HG03095 (cell line): ENCODE measurements around the gene TTLL3.

ENCODE experiments used
- ATAC-seq: cut with Tn5 transposase; IDR thresholded peaks from one replicate; pipeline ENCODE4 v1.9.1; 2021; ENCODE audit warnings: moderate library complexity; ENCODE audit not compliant: unreplicated experiment

Gene TTLL3

DNA sequence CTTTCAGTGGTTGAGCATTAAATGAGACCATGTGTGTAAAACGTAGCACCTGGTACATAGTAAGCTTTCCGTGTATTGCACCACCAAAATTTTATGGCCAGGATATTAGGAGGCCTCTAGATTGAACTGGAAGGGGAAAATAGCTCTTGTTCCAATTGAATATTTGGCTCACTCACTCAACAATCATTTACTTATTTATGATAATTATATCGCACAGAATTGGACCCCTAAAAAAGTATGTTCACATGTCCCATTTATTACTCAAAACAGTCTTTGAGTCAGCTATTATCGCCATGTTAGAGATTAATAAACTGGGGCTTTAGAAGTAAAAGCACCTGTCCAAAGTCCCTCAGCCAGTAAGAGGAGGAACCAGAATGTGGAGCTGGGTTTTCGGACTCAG, 5.1 kb upstream of the TTLL3 start:
- no peak for ATAC-seq

DNA sequence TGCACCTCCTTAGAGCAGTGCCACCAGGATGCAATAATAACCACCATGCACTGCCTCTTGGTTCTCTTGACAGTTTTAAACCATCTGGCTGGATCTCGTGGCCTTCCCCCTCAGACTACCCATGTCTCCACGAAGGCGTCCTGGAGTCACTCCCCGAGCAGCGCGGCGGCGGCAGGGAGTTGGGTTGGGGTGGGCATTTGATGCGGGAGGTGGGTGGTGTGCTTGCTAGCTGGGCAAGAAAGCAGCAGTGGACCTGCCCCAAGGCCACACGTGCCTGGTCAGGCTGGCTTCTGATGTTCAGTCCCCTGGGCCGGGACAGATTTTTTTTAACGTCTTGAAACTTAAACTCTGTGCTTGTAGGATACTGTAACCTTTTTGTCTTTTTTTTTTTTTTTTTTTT, 3.9 kb upstream of the TTLL3 start:
- ATAC-seq = no peak

DNA sequence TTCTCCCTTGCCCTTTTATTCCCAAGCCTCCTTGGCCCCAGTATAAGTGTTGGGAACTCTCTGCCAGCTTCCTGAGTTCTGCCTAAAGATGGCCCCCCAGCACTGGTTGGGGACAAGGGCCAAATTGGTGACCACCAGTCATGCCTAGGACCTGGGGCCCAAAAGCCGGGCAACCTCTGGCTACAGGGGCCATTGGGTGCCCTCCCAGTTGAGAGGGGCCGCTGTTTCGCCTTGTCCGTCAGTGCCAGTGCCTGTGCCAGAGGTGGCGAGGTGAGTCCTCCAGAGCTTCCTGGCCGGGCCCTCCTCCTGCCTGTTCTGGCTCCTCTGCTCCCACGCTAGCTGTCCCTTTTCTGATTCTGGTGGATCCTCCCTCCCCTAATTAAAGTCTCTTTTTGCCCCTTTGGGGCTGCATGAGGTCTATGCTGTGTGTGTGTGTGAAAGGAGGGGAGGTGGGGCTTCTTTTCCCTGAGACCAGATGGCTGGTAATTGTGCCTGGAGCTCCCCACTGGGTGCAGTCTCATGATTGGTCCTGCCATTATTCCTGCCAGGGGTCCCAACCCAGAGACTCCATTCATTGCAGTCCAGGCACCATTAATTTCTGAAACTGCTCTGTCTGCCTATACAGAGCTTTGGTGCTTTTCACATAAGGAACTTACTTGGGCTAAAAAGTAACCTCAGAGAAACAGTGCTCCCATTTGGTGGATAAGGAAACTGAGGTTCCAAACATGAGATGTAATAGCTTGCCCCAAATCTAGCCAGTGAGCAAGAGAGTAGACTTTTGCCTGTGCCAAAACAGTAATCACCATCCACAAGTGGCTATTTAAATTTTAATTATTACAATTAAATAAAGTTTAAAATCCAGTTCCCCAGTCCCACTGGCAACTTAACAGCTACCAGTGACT, 3.1 kb upstream of the TTLL3 start:
- no peak for ATAC-seq

DNA sequence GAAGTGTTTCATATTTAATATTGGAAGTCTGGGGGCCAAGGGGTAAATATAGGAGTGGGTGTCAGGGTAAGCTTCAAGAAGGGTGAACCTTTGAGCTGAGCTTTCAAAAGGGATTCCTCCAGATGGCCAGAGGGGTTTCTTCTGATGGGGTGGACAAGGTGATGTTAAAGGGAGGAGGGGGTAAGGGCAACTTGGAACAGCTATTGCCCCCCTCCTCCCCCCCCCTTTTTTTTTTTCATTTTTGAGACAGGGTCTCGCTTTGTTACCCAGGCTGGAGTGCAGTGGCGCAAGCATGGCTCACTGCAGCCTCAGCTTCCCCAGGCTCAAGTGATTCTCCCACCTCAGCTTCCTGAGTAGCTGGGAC, 2.1 kb upstream of the TTLL3 start:
- ATAC-seq = no peak

DNA sequence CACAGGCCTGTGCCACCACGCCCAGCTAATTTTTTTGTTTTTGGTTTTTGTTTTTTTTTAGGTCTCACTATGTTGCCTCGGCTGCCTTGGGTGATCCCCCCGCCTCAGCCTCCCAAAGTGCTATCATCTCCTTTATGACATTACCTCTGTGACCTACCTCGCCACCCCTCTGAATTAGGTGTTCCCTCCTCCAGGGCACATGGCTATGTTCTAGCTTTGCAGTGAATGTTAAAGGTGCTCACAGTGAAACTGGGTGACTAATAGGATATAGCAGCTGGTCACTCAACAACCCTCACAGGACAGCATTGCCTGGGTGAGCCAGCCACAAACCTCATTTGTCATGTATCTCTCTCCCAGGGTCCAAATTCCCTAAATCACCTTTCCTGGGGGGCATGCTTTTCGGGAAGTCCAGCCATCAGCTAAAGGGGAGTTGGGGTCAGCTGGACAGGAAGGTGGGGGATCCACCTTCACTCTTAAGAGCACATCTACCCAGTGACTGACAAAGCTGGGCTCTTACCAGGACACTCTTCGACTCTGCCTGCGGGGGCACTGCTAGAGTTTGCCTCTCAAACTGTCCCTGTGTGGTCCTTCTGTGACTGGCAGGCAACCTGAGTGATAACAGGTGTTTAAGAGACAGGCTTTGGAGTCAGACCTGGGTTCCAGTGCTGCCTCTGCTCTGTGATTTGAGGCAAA, 1.6 kb upstream of the TTLL3 start:
- no peak for ATAC-seq

DNA sequence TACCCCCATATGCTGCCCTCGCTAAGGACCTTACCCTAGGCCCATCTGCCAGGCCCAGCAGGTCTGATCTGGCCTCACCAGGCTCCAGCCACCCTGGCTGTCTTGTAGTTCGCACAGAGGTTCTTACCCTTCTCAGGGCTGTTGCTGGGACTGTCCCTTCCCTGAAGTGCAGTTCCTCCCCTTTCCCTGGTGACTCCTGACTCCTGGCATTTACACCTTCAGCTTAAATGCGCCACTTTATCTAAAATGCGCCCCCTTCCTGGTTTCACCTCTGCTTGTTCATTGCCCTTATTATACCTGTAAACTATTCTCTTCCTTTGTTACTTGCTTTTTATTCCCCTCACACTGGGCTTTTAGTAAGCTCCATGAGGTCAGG, 835 bp upstream of the TTLL3 start:
- ATAC-seq = no peak

DNA sequence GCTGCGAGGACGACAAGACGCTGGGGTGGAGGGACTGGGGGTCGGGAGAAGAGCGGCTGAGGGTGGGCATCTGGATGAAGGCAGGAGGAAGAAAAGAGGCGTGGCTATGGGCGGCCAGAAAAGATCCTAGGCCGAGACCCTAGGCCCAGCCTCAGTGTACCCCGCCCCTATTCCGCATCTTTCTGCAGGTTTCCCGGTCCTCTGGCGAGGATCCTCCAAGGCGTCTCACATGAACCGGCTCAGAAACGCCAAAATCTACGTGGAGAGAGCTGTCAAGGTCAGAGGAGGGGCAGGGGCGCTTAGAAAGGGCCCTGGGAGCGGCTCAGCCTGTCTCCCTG, 340 bp downstream of the TTLL3 start:
- ATAC-seq = no peak

DNA sequence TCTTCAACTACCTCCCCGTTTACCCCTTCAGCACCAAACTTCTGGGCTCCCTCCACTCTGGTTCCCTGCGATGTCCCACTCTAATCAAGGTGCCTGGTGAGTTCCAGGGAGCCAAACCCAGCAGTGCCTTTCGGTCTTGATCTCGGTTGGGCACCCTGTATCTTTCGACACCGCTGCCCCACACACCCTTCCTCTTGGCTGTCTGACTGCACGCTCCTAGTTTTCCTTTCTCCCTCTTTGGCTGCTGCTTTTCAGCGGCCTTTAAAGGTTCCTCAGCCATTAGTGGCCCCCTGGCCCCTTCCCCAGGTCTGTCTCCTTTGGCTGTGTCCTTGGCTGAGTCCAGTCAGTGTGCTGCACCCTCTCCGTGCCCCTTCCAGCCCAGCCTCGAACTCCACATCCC, 784 bp downstream of the TTLL3 start:
- no peak for ATAC-seq

DNA sequence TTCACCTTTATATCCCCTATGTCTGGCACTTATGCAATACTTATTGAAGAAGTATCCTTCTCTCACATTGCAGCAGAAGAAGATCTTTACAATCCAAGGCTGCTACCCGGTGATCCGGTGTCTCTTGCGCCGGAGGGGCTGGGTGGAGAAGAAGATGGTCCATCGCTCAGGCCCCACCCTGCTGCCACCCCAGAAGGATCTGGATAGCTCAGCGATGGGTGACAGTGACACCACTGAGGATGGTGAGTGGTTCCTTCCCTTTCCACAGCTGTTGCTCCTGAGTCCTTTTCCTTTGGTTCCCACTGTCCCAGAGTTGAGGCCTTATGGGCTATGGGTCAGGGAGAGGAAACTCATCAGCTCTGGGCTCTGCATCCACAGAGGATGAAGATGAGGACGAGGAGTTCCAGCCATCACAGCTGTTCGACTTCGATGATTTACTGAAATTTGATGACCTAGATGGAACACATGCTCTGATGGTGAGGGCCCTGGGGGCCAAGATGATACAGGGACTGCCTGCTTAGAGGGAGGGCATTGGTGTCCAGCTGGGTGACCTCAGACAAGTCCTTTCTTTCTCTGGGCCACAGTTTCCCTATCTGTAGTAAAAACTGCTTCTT, 2.9 kb downstream of the TTLL3 start:
- ATAC-seq = no peak

DNA sequence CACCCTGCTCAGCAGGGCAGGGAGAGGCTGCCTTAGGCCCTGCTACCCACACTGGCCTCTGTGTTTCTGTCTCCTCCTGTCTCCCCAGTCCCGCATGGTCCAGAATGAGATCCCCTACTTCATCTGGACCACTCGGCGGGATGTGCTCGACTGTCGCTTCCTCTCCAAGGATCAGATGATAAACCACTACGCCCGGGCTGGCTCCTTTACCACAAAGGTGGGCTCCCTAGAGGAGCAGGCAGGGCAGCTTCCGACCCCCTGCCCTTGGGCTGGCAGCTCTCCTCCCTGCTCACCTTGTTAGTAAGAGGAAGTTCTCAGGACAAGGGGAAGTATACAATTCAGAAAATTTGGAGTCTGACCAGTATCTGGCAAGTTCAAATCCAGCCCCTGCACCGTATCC, 5.9 kb downstream of the TTLL3 start:
- ATAC-seq = no peak

DNA sequence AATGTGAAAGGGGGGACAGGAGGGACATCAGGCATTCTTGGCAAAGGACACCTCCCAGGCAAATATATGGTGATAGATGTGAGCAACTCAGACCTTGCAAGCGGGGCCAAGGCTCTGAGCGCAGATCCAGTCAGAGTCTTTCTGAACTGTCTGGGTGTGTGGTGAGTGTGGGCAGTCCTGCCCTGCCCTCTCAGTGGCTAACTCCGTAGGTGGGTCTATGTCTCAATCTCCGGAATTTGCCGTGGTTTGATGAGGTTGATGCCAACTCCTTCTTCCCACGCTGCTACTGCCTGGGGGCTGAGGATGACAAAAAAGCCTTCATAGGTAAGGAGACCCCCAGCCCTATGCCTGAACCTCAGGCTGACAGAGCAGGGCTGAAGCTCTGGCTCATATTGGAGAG, 7.4 kb downstream of the TTLL3 start:
- no peak for ATAC-seq

DNA sequence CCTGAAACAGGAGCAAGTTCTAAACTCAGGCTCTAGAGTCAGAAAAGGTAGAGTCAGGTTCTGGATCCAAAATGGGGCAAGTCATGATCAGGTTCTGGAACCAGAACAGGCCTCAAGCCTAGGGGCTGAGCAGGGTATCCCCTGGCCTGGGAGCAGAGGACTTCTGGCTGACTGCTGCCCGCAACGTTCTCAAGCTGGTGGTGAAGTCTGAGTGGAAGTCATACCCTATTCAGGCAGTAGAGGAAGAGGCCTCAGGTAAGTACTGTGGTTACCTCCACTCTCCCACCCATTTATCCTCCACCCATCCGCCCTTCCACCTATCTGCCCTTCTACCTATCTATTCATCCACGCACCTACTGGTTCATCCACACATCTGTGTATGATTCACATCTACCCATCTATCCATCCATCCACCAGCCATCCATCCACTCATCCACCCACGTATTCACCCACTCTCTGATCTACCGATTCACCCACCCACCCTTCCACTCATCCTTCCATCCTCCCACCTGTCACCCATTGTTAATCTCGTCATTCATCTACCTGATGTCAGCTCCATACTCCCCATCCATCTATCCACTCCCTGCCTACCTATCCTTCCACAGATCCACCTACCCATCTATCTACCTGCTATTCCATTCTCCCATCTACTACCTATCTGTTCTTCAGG, 8.7 kb downstream of the TTLL3 start:
- ATAC-seq = no peak

DNA sequence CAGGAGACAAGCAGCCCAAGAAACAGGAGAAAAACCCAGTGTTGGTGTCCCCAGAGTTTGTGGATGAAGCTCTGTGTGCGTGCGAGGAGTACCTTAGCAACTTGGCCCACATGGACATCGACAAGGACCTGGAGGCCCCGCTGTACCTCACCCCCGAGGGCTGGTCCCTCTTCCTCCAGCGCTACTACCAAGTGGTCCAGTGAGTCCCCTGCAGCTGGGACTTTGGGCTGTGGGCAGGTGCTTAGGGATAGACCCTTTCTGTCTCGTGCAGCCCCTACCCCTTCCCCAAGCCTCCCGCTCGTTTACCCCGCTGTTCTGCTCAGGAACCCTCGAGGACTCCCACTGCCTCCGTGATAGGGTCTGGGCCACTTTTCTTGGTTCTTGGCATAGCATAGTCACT, 10.5 kb downstream of the TTLL3 start:
- no peak for ATAC-seq

DNA sequence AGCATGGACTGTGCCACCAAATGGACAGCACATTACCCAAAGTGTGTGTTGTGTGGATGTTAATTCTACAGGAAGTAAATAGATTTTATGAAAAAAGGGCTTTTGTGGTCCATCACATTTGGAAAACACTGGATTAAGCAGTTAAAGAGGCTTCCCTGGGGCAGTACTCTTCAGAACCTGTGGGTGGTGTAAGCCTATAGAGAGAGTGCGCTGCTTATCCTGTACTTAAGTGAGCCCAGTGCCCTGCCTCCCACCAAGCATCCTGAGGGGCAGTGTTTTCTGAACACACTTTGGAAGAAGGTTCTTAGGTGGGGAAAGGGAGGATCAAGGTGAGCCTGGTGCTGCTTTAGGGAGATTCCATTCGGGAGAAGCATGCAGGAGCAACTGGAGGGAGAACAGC, 10.9 kb downstream of the TTLL3 start:
- no peak for ATAC-seq

DNA sequence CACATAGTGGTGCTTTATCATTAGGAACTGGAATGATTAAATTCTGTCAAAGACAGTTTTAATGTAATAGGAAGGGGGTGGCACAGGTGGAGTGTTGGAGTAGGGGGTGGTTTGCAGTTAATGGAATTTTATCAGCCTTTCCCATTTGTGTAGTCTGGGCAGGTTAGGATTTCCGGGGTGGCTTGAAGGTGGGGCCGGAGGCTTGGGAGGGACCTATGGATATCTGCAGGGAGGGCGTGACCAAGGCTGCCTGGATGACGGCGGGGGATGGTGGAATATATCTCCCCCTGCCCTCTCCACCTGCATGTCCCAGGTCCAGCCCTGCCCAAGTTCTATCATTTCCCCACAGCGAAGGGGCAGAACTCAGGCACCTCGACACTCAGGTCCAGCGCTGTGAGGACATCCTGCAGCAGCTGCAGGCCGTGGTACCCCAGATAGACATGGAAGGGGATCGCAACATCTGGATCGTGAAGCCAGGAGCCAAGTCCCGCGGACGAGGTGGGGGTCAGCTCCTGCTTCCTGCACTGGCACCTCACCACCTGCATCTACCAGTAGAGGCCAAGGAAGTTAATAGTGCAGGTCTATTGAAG, 15.5 kb downstream of the TTLL3 start:
- ATAC-seq = no peak

DNA sequence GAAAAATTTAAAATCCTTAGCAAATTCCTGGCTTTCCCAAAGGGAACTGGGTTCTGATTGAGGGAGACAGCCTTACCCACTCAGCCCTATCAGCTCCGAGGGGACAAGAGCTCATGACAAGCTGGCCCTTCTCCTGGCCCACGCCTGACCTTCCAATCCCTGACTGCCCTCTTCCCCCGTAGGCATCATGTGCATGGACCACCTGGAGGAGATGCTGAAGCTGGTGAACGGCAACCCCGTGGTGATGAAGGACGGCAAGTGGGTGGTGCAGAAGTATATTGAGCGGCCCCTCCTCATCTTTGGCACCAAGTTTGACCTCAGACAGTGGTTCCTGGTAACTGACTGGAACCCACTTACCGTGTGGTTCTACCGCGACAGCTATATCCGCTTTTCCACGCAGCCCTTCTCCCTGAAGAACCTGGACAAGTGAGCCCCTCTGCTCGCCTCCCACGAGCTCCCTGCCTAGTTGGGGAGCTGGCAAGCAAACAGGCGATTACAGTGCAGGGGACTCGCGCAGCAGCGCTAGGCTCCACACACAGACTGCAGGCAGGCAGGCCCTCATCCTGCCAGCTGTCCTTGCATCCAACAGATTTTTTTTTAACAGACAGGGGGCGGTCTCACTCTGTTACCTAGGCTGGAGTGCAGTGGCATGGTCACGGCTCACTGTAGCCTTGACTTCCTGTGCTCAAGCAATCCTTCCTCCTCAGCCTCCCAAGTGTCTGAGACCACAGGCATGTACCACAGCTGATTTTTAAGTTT, 16.9 kb downstream of the TTLL3 start:
- no peak for ATAC-seq

DNA sequence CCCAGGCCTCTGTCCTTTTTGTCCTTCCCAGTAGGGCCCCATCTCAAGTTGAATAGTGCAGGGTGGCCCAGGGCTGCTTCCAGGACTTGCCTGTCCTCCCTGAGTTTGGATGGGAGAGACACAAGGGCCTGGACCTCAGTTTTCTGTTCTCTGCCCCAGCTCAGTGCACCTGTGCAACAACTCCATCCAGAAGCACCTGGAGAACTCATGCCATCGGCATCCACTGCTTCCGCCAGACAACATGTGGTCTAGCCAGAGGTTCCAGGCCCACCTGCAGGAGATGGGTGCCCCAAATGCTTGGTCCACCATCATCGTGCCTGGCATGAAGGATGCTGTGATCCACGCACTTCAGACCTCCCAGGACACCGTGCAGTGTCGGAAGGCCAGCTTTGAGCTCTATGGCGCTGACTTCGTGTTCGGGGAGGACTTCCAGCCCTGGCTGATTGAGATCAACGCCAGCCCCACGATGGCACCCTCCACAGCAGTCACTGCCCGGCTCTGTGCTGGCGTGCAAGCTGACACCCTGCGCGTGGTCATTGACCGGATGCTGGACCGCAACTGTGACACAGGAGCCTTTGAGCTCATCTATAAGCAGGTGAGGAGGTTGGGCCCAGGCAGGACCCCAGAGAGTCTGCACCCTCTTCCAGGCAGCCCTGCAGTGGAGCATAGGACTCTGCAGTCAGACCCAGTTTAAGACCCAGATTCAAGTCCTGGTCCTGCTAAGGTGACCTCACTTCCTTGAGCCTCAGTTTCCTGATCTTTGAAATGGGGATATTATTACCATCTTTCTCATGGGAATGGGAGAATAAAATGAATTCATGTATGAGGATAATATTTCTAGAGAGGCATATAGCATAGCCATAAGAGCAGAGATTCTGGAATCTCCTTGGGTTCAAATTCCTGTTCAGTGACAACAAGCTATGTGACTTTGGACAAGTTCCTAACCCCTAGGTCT, 19.0 kb downstream of the TTLL3 start:
- no peak for ATAC-seq

DNA sequence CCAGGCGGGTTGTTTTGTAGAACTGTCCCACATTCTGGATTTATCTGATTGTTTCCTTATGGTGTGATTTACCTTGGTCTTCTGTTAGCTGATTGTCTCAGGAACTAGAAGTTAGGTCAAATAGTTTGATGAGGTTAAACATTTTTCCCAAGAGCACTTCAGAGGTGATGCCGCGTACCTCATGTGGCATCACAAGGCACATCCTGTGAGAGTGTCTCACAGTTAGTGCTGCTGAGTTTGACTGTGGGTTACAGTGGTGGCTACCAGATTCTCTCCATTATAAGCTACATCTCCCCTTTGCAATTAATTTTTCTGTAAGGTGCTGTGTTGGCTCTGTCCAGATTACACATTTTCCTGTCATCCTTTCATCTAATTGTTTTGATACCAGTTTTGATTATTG, 21.2 kb downstream of the TTLL3 start:
- no peak for ATAC-seq

DNA sequence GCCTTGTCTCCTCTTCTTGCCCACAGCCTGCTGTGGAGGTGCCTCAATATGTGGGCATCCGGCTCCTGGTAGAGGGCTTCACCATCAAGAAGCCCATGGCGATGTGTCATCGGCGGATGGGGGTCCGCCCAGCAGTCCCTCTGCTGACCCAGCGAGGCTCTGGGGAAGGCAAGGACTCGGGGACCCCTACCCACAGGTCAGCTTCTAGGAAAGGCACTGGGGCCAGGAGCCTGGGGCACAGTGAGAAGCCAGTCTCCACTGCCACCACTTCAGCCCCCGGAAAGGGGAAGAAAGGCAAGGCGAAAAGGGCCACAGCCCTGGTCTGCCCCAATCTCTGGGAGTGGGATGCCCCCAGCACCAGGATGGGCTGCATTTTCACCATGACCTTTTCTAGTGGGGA, 23.0 kb downstream of the TTLL3 start:
- no peak for ATAC-seq
